Measurements from ENCODE around the gene TMEM175. TPM values are rescaled to one million over a fixed set of nuclear protein-coding genes. Genes with fewer than 3 reads are reported as not detected.

The TMEM175 gene
- polyA plus RNA-seq, 1 of the 3 experiments (the other 2 are of a cell fraction): 54.2 TPM

DNA sequence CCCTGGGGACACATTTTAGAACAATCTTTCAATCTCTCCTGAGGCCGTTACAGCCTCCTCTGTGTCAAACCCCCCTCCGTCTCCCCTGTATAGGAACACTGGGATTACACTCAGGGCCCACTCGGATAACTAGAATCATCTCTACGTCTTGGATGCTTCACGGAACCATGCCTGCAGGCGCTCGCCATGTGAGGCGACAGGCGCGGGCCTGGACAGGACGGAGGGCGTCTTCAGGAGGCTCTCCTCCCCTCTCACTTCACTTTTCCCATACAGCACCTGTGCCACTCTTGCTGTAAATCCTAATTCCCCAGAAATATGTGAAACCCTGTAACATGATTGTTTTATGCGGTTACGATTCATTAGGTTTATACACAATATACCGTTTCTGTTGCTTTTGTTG lies 50.6 kb downstream of the TMEM175 start:
- no peak overlapping the region for H2AFZ ChIP-seq (ENCODE audit: low read depth)
- H4K20me1 ChIP-seq (ENCODE audit: insufficient read depth): no peaks in the 10 kb centered on the region
- H3K4me3 ChIP-seq (ENCODE audit: low read depth in 2 of 2, low read length in 1 of 2): no peak overlapping the region
- H3K79me2 ChIP-seq (ENCODE audit: insufficient read depth): peaks cover 3% of the 10 kb centered on the region
- no peak overlapping the region for H3K27ac ChIP-seq (ENCODE audit: low read depth in 2 of 2, low read length in 1 of 2)
- H3K36me3 ChIP-seq (replicated peaks in 1 of 2; ENCODE audit: control insufficient read depth in 1 of 2, insufficient read depth in 2 of 2, low read length in 1 of 2): no peaks in the 10 kb centered on the region
- no peaks in the 10 kb centered on the region for H3F3A ChIP-seq (replicated peaks; ENCODE audit: insufficient read depth)
- DNase-seq: no peak
- ChIA-PET POLR2A (no interaction called here), CTCF (no interaction called here)
- H3K27me3 ChIP-seq (ENCODE audit: insufficient read depth): no peaks in the 10 kb centered on the region
- TF ChIP-seq, protein P1, sequence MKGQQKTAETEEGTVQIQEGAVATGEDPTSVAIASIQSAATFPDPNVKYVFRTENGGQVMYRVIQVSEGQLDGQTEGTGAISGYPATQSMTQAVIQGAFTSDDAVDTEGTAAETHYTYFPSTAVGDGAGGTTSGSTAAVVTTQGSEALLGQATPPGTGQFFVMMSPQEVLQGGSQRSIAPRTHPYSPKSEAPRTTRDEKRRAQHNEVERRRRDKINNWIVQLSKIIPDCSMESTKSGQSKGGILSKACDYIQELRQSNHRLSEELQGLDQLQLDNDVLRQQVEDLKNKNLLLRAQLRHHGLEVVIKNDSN (IDR thresholded peaks at IDR 0.05; ENCODE audit: borderline replicate concordance, low read depth): no peak
- no peak for TF ChIP-seq CHD2 (IDR thresholded peaks at IDR 0.05; ENCODE audit: low read length, partially characterized antibody)
- TF ChIP-seq EP300 (IDR thresholded peaks at IDR 0.05; ENCODE audit: borderline replicate concordance in 1 of 2, low read depth in 1 of 2, low read length in 1 of 2): no peak
- TF ChIP-seq FOSL2 (IDR thresholded peaks at IDR 0.05; ENCODE audit: borderline replicate concordance, low read depth): no peak
- TF ChIP-seq, protein P2, sequence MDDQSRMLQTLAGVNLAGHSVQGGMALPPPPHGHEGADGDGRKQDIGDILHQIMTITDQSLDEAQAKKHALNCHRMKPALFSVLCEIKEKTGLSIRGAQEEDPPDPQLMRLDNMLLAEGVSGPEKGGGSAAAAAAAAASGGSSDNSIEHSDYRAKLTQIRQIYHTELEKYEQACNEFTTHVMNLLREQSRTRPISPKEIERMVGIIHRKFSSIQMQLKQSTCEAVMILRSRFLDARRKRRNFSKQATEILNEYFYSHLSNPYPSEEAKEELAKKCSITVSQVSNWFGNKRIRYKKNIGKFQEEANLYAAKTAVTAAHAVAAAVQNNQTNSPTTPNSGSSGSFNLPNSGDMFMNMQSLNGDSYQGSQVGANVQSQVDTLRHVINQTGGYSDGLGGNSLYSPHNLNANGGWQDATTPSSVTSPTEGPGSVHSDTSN (IDR thresholded peaks at IDR 0.05): no peak
- no peak for TF ChIP-seq ELF1 (IDR thresholded peaks at IDR 0.05)
- TF ChIP-seq RCOR1 (IDR thresholded peaks at IDR 0.05; ENCODE audit: low read length): no peak
- TF ChIP-seq TAF1 (IDR thresholded peaks at IDR 0.05; ENCODE audit: borderline replicate concordance, low read depth, low read length): no peak
- TF ChIP-seq, protein P3, sequence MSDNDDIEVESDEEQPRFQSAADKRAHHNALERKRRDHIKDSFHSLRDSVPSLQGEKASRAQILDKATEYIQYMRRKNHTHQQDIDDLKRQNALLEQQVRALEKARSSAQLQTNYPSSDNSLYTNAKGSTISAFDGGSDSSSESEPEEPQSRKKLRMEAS (IDR thresholded peaks at IDR 0.05; ENCODE audit: low read depth): no peak
- TF ChIP-seq, protein P4, sequence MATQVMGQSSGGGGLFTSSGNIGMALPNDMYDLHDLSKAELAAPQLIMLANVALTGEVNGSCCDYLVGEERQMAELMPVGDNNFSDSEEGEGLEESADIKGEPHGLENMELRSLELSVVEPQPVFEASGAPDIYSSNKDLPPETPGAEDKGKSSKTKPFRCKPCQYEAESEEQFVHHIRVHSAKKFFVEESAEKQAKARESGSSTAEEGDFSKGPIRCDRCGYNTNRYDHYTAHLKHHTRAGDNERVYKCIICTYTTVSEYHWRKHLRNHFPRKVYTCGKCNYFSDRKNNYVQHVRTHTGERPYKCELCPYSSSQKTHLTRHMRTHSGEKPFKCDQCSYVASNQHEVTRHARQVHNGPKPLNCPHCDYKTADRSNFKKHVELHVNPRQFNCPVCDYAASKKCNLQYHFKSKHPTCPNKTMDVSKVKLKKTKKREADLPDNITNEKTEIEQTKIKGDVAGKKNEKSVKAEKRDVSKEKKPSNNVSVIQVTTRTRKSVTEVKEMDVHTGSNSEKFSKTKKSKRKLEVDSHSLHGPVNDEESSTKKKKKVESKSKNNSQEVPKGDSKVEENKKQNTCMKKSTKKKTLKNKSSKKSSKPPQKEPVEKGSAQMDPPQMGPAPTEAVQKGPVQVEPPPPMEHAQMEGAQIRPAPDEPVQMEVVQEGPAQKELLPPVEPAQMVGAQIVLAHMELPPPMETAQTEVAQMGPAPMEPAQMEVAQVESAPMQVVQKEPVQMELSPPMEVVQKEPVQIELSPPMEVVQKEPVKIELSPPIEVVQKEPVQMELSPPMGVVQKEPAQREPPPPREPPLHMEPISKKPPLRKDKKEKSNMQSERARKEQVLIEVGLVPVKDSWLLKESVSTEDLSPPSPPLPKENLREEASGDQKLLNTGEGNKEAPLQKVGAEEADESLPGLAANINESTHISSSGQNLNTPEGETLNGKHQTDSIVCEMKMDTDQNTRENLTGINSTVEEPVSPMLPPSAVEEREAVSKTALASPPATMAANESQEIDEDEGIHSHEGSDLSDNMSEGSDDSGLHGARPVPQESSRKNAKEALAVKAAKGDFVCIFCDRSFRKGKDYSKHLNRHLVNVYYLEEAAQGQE (IDR thresholded peaks at IDR 0.05; ENCODE audit: low read depth, low read length): no peak
- no peak for TF ChIP-seq SIN3A (IDR thresholded peaks at IDR 0.05; ENCODE audit: borderline replicate concordance, low read depth, low read length)
- TF ChIP-seq, protein P5, sequence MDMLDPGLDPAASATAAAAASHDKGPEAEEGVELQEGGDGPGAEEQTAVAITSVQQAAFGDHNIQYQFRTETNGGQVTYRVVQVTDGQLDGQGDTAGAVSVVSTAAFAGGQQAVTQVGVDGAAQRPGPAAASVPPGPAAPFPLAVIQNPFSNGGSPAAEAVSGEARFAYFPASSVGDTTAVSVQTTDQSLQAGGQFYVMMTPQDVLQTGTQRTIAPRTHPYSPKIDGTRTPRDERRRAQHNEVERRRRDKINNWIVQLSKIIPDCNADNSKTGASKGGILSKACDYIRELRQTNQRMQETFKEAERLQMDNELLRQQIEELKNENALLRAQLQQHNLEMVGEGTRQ (IDR thresholded peaks at IDR 0.05; ENCODE audit: borderline replicate concordance, low read depth, low read length): no peak
- no peak for TF ChIP-seq SMC3 (IDR thresholded peaks at IDR 0.05; ENCODE audit: low read depth, low read length)
- no peak for TF ChIP-seq RAD21 (IDR thresholded peaks at IDR 0.05; ENCODE audit: low read length)
- no peak for TF ChIP-seq JUND (IDR thresholded peaks at IDR 0.05)
- TF ChIP-seq YY1 (IDR thresholded peaks at IDR 0.05; ENCODE audit: low read depth): no peak
- 93% methylated on average over 15 of the region's 15 CpGs for WGBS (ENCODE audit: low lambda C conversion rate)
- H3K9me2 ChIP-seq: no peaks in the 10 kb centered on the region
- H3K9ac ChIP-seq: no peak overlapping the region
- H3K4me1 ChIP-seq (ENCODE audit: control insufficient read depth in 1 of 2, insufficient read depth in 2 of 2, low read depth in 1 of 2, low read length in 1 of 2): peaks cover 11% of the 10 kb centered on the region in 2 experiments; a peak in 2 of 4 replicates
- no peaks in the 10 kb centered on the region for H3K9me3 ChIP-seq
- no peak overlapping the region for H3K4me2 ChIP-seq

All from SK-N-SH (cell line).